Activated CD8-positive, alpha-beta memory T cell treated with anti-CD3 and anti-CD28 coated beads, Interleukin-2, amount 50 U/mL, for 1 hour (primary cell): ENCODE results near the gene CFH.
"Not testable (repeated sequence)": the region's sequence is repeated elsewhere in the genome, so short reads cannot be mapped to it uniquely, and the experiment has no call there.

Experiments used
- DNase-seq: peaks from one replicate; pipeline ENCODE4 v3.0.0-alpha.2; 2020; ENCODE audit errors: extremely low read depth

Gene CFH

GRCh38 chr1:196765019-196765740, 113.3 kb downstream of the CFH start:
- DNase-seq: not testable (repeated sequence)

- DNase-seq: not testable (repeated sequence)
Observed at GRCh38 chr1:196769823-196770222, 118.0 kb downstream of the CFH start.

- DNase-seq: no peak
Observed at GRCh38 chr1:196773713-196774112, 121.9 kb downstream of the CFH start.

GRCh38 chr1:196774175-196774574, 122.3 kb downstream of the CFH start:
- no peak for DNase-seq

GRCh38 chr1:196774603-196775002, 122.8 kb downstream of the CFH start, which contains the start of gene CFHR3:
Gene CFHR3, plus strand, starts transcription at chr1:196774840. Its CDS starts 47 bp downstream, at chr1:196774887.
- DNase-seq: no peak

GRCh38 chr1:196777603-196778002, 125.8 kb downstream of the CFH start:
- no peak for DNase-seq

- DNase-seq: no peak
Observed at GRCh38 chr1:196779093-196779492, 127.2 kb downstream of the CFH start.

GRCh38 chr1:196791252-196791651, 139.4 kb downstream of the CFH start:
- not testable (repeated sequence) for DNase-seq

GRCh38 chr1:196794103-196794502, 142.3 kb downstream of the CFH start:
- not testable (repeated sequence) for DNase-seq
